Stomach (tissue), 4 donors: Measurements from ENCODE around the gene RNF5.

ENCODE experiments used
- POLR2A ChIP-seq, 4 donors: fragments of 450-650 bp; IDR thresholded peaks; one replicate each; pipeline ENCODE4 v1.6.1; 2016; ENCODE audit warnings: antibody characterized with exemption in 4 of 4, control low read depth in 2 of 4, mild to moderate bottlenecking in 1 of 4, moderate library complexity in 1 of 4
- TF ChIP-seq, protein P1 (sequence below), 7 experiments: fragments of 450-650 bp in 4 of 7; fragments of 200-600 bp in 3 of 7; sonication (generic) in 3 of 7; IDR thresholded peaks; one replicate each; pipeline ENCODE4 v1.5.1; 2016 to 2019; ENCODE audit warnings: antibody characterized with exemption in 7 of 7, control low read depth in 2 of 7, mild to moderate bottlenecking in 1 of 7

- no peak for TF ChIP-seq POLR2A (IDR thresholded peaks at IDR 0.05)
- TF ChIP-seq, protein P1, sequence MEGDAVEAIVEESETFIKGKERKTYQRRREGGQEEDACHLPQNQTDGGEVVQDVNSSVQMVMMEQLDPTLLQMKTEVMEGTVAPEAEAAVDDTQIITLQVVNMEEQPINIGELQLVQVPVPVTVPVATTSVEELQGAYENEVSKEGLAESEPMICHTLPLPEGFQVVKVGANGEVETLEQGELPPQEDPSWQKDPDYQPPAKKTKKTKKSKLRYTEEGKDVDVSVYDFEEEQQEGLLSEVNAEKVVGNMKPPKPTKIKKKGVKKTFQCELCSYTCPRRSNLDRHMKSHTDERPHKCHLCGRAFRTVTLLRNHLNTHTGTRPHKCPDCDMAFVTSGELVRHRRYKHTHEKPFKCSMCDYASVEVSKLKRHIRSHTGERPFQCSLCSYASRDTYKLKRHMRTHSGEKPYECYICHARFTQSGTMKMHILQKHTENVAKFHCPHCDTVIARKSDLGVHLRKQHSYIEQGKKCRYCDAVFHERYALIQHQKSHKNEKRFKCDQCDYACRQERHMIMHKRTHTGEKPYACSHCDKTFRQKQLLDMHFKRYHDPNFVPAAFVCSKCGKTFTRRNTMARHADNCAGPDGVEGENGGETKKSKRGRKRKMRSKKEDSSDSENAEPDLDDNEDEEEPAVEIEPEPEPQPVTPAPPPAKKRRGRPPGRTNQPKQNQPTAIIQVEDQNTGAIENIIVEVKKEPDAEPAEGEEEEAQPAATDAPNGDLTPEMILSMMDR (IDR thresholded peaks at IDR 0.05), result no peak
Observed at GRCh38 chr6:32171234-32171633, 7.0 kb upstream of the RNF5 start.
